ENCODE results near the gene CALM1.

Gene CALM1

GRCh38 chr14:90388437-90388836 is 8.4 kb upstream of the CALM1 start (continued):
- TF ChIP-seq ZSCAN18 (tag by site-specific recombination; IDR thresholded peaks at IDR 0.05) (0 out of 2 replicates have a peak, but pooled peaks have one; percentile 73), ZNF660 (tag by site-specific recombination; IDR thresholded peaks at IDR 0.05) (peak; percentile 57; the same call in 1 of the 2 replicates), ZNF221 (tag by site-specific recombination; IDR thresholded peaks at IDR 0.05; ENCODE audit: borderline replicate concordance) (no peak), ZNF837 (tag by site-specific recombination; IDR thresholded peaks at IDR 0.05) (no peak), ZNF624 (tag by site-specific recombination; IDR thresholded peaks at IDR 0.05) (no peak), ZNF768 (tag by site-specific recombination; IDR thresholded peaks at IDR 0.05) (no peak), ZNF544 (tag by site-specific recombination; IDR thresholded peaks at IDR 0.05) (no peak), ZNF639 (tag by site-specific recombination; IDR thresholded peaks at IDR 0.05) (peak; percentile 72; the same call in 1 of the 2 replicates), INSM2 (tag by site-specific recombination; IDR thresholded peaks at IDR 0.05) (peak; percentile 19; the same call in 1 of the 2 replicates), ZNF692 (tag by site-specific recombination; IDR thresholded peaks at IDR 0.05) (peak; percentile 42; the same call in 1 of the 2 replicates), ZNF792 (tag by site-specific recombination; IDR thresholded peaks at IDR 0.05) (0 out of 2 replicates have a peak, but pooled peaks have one; percentile 41), PRDM4 (tag by site-specific recombination; IDR thresholded peaks at IDR 0.05) (peak; percentile 33; the same call in 1 of the 2 replicates), PRDM6 (tag by site-specific recombination; IDR thresholded peaks at IDR 0.05) (no peak), ZNF510 (tag by site-specific recombination; IDR thresholded peaks at IDR 0.05; ENCODE audit: insufficient replicate concordance) (no peak), ZNF2 (tag by site-specific recombination; IDR thresholded peaks at IDR 0.05) (peak; percentile 52; the same call in 1 of the 2 replicates), ZNF24 (tag by site-specific recombination; IDR thresholded peaks at IDR 0.05) (0 out of 2 replicates have a peak, but pooled peaks have one; percentile 75), ZNF596 (tag by site-specific recombination; IDR thresholded peaks at IDR 0.05) (no peak), ZNF341 (tag by site-specific recombination; IDR thresholded peaks at IDR 0.05; ENCODE audit: low read depth) (peak; percentile 41; the same call in 1 of the 2 replicates), ZNF704 (tag by site-specific recombination; IDR thresholded peaks at IDR 0.05) (no peak), SP7 (tag by site-specific recombination; IDR thresholded peaks at IDR 0.05) (peak; percentile 91), ZIC2 (tag by site-specific recombination; IDR thresholded peaks at IDR 0.05) (no peak), PRDM10 (tag by site-specific recombination; IDR thresholded peaks at IDR 0.05) (peak; percentile 56; the same call in 1 of the 2 replicates), ZEB2 (tag by site-specific recombination; IDR thresholded peaks at IDR 0.05) (peak; percentile 53; the same call in 1 of the 2 replicates), ZNF366 (tag by site-specific recombination; conservative IDR thresholded peaks at IDR 0.05) (no peak), KLF8 (tag by site-specific recombination; IDR thresholded peaks at IDR 0.05) (peak; percentile 58; the same call in 1 of the 2 replicates)

All from HEK293 (cell line).